Ovary (tissue), 9 donors: ENCODE results near the gene GSTO2. TPM values are rescaled to one million over a fixed set of nuclear protein-coding genes. Genes with fewer than 3 reads are reported as not detected.

Experiments used
- DNase-seq, 5 donors: peaks; one replicate each; pipeline ENCODE4 v3.0.0-alpha.2; 2019 to 2020
- H3K27ac ChIP-seq, 2 donors: fragments of 200-600 bp; one replicate each; pipeline versions ENCODE4 v1.5.1 to v1.8.0; 2019 to 2022
- H3K27me3 ChIP-seq: fragments of 200-600 bp; one replicate; pipeline ENCODE4 v1.8.0; 2022
- H3K36me3 ChIP-seq: fragments of 200-600 bp; sonication (generic); one replicate; pipeline ENCODE4 v1.5.1; 2019
- H3K4me1 ChIP-seq: one replicate; pipeline ENCODE4 v1.8.1; 2013; ENCODE audit warnings: mild to moderate bottlenecking, moderate library complexity; ENCODE audit not compliant: insufficient read depth
- H3K4me3 ChIP-seq: fragments of 200-600 bp; sonication (generic); one replicate; pipeline ENCODE4 v1.5.1; 2017
- H3K9me3 ChIP-seq, 2 donors: fragments of 200-600 bp in 1 of 2; sonication (generic) in 1 of 2; one replicate each; pipeline versions ENCODE4 v1.5.1 to v1.8.1; 2013 to 2019; ENCODE audit warnings: mild to moderate bottlenecking in 1 of 2, moderate library complexity in 1 of 2
- CTCF ChIP-seq, 3 donors: fragments of 450-650 bp in 2 of 3; fragments of 200-600 bp in 1 of 3; IDR thresholded peaks; one replicate each; pipeline versions ENCODE4 v1.5.1 to v1.8.0; 2016 to 2022; ENCODE audit warnings: antibody characterized with exemption in 3 of 3, mild to moderate bottlenecking in 1 of 3
- EP300 ChIP-seq: sonication (generic); formaldehyde crosslinking; IDR thresholded peaks from one replicate; pipeline ENCODE4 v1.6.1; 2017; ENCODE audit warnings: antibody characterized with exemption
- POLR2A ChIP-seq: fragments of 450-650 bp; IDR thresholded peaks from one replicate; pipeline ENCODE4 v1.6.1; 2017; ENCODE audit warnings: antibody characterized with exemption, mild to moderate bottlenecking, moderate library complexity
- WGBS, 3 donors: extraction: QIAGEN DNeasy Blood & Tissue Kit in 1 of 3; methylation state at CpG; one replicate each; pipeline versions ENCODE4 v1.1.5 to v1.1.7; 2013 to 2017; 5-methylcytosine and 5-hydroxymethylcytosine counted together
- intact Hi-C, 4 donors: fragments of 100-400 bp; cut with DNase I; formaldehyde crosslinking; loops; one replicate each; pipeline versions ENCODE4 v1.11.0 to v1.15.1; 2022 to 2023
- polyA plus RNA-seq, 2 donors: library from polyadenylated mRNA; stranded (reverse); fragments of 200-250 nt in 1 of 2; fragments of 350-450 nt in 1 of 2; fragmentation: Illumina TruSeq in 1 of 2; extraction: RNeasy Lipid Tissue Mini Kit (QIAGEN cat#74804) in 1 of 2; gene quantifications; one replicate each; pipeline ENCODE4 v1.2.3, GENCODE V29; 2013 to 2014
- total RNA-seq, 7 donors: library from RNA; depleted of rRNA in 2 of 7; stranded (reverse); fragments of >200 nt in 2 of 7; fragmentation: NEBNext Ultra II Directional in 3 of 7; extraction: Animal tissue kit (Norgen Biotek cat#: 25700) in 3 of 7; gene quantifications; one replicate each; pipeline versions ENCODE4 v1.1.0 to v1.2.4, GENCODE V29; 2016 to 2023
- donor health status: DM: no; HTN: no; CAD: no; lungs with moderate emphysema.
- donor health status: DM: no; HTN: no; CAD: no.
- donor health status: Bipolar disorder and iron deficiency.
- donor health status: DM: yes; HTN: yes; CAD: no.
- donor health status: DM: no; HTN: no; CAD: no.
- donor health status: DM: yes; HTN: yes; CAD: no.

The GSTO2 gene
- total and polyA plus RNA-seq, 9 donors = 3.7 to 19.0 (median 12.3) TPM

DNA sequence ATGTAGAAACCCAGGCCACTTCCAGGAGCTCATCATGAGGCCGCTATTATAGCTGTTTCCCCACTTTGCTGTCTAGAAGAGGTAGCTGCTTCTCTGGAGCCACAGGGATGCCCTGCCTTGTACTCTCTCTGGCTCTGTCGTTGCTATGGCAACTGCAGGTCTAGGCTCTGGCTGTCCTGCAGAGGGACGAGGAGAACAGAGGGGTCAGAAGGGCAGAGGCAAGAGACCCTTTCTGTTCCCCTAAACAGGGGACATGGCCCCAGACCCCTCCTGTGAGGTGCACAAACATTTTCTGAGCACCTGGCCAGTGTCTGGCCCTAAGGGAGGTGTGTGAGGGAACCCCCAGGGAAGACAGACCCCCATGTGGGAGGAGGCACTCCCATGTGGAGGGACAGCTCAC lies 37.9 kb downstream of the GSTO2 start:
- DNase-seq = no peak
- intact Hi-C loops = loop anchor here in 1 of 4 donors (5.0 kb wide), 1 partner anchor 45 kb away; the partner anchor contains the start of gene CFAP58
- Histone ChIP-seq H3K4me3 (no peak overlapping the region), H3K9me3 (no peaks in the 10 kb centered on the region), H3K27me3 (no peaks in the 10 kb centered on the region), H3K4me1 (peaks cover 20% of the 10 kb centered on the region), H3K36me3 (no peaks in the 10 kb centered on the region), H3K27ac (no peak overlapping the region)
- 57 to 68% (median 64%) methylated on average over 3 of the region's 3 CpGs for WGBS, 3 donors
- no peak for TF ChIP-seq CTCF (IDR thresholded peaks at IDR 0.05)
- no peak for TF ChIP-seq EP300

DNA sequence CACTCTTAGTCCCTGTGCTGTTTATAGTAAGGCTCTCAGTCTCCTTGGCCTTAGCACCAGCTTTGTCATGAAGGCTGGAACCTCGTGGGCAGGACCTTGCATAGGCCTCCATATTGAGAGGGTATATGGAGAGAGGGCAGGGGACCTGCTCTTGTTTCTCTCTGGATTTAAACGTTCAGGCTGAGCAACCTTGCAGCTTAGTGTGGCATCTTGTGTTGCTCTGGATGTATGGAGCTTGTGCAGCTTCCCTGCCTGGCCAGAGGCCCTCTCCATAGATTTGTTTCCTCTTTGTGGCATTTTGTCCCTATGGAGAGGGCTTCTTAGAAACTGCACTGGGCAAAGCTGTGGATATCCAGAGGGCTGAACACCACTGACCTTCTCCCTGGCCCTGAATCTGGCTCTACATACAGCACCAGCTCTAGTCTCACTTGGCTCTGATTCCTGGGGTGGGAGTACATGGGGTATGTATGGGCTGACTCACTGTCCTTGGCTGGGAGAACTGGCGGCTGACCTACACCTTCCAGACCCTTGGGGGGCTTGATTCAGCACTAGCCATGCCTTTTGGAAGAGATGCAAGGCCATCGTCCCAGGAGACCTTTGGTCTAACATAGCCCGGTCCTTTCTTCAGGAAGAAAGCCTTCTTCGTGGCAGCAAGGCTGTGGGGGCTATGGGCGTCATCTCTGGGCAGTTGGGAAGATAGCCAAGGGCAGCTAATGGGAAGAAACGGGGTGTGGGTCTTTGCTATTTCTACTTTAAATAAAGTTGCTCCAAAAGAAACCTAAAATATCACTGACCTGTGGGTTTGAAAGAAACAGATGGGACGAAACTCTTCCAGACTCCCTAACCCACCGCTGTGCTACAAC lies 38.8 kb downstream of the GSTO2 start:
- TF ChIP-seq EP300 (no peak), CTCF (IDR thresholded peaks at IDR 0.05) (no peak), POLR2A (no peak)
- 51 to 65% (median 59%) methylated on average over 10 of the region's 10 CpGs for WGBS, 3 donors
- H3K27ac ChIP-seq = no peak overlapping the region
- intact Hi-C loops = loop anchor here in 1 of 4 donors (5.0 kb wide), 1 partner anchor 44 kb away; the partner anchor contains the start of gene CFAP58
- DNase-seq = peak in 2 of 5 donors; percentile 18 to 21
- no peaks in the 10 kb centered on the region for H3K9me3 ChIP-seq
- H3K27me3 ChIP-seq = no peaks in the 10 kb centered on the region
- H3K36me3 ChIP-seq = no peaks in the 10 kb centered on the region
- no peak overlapping the region for H3K4me3 ChIP-seq
- peaks cover 22% of the 10 kb centered on the region for H3K4me1 ChIP-seq

GRCh38 chr10:104308439-104308903 lies 39.5 kb downstream of the GSTO2 start:
- Histone ChIP-seq H3K4me3 (no peak overlapping the region), H3K4me1 (peaks cover 22% of the 10 kb centered on the region), H3K27ac (no peak overlapping the region), H3K27me3 (no peaks in the 10 kb centered on the region), H3K9me3 (no peaks in the 10 kb centered on the region), H3K36me3 (no peaks in the 10 kb centered on the region)
- WGBS, 3 donors = 72 to 79% (median 77%) methylated on average over 4 of the region's 4 CpGs
- DNase-seq = peak in 1 of 5 donors; percentile 5
- intact Hi-C loops = loop anchor here in 1 of 4 donors (5.0 kb wide), 1 partner anchor 44 kb away; the partner anchor contains the start of gene CFAP58
- TF ChIP-seq CTCF (IDR thresholded peaks at IDR 0.05) (no peak), EP300 (no peak), POLR2A (no peak)

- H3K36me3 ChIP-seq = no peaks in the 10 kb centered on the region
- H3K4me3 ChIP-seq = no peak overlapping the region
- no peaks in the 10 kb centered on the region for H3K27me3 ChIP-seq
- intact Hi-C loops = loop anchor here in 1 of 4 donors (5.0 kb wide), 1 partner anchor 42 kb away; the partner anchor contains the start of gene CFAP58
- peak overlapping the region; percentile 23 to 54 for H3K27ac ChIP-seq
- no peaks in the 10 kb centered on the region for H3K9me3 ChIP-seq
- whole genome bisulfite sequencing, 3 donors = 44 to 53% (median 48%) methylated on average over 15 of the region's 15 CpGs
- TF ChIP-seq POLR2A (no peak), CTCF (IDR thresholded peaks at IDR 0.05) (no peak), EP300 (no peak)
- peak; percentile 76 to 84 (median 80) for DNase-seq
- H3K4me1 ChIP-seq = peaks cover 18% of the 10 kb centered on the region
Measured at GRCh38 chr10:104309980-104310978, 41.3 kb downstream of the GSTO2 start.
